ENCODE results near the gene EBLN2.

The EBLN2 gene

DNA sequence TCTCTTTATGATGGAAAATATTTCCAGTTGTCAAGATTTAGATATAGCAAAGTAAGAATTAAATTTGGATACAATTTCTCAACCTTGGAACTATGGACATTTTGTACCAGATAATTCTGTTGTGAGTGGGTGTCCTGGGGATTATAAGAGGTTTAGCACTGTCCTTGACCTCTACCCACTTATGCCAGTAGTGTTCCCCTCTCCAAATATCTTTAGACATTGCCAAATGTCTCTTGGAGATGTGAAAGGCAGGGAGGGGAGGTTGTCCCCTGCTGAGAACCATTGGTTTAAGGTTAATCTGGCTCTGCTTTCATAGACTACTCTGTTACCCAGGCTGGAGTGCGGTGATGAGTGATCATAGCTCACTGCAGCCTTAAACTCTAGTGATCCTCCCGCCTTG lies at the start of gene EBLN2:
EBLN2 (plus strand) TSS at position 244 of the 400 bp plus-strand sequence. CDS start 423 bp downstream, outside the sequence.
- Histone ChIP-seq H3K4me1 (ENCODE audit: control insufficient read depth, insufficient read depth, low read length) (no peaks in the 10 kb centered on the region), H3K4me3 (ENCODE audit: low read depth, low read length) (no peak within 1 kb of the TSS), H3K9me3 (ENCODE audit: control insufficient read depth, insufficient read depth, low read length) (no peaks in the 10 kb centered on the region), H3K36me3 (ENCODE audit: control insufficient read depth, insufficient read depth, low read length) (peaks cover 16% of the 10 kb centered on the region), H3K9ac (ENCODE audit: low read depth, low read length) (no peak within 1 kb of the TSS), H3K27me3 (ENCODE audit: control insufficient read depth, insufficient read depth, low read length) (no peaks in the 10 kb centered on the region)

DNA sequence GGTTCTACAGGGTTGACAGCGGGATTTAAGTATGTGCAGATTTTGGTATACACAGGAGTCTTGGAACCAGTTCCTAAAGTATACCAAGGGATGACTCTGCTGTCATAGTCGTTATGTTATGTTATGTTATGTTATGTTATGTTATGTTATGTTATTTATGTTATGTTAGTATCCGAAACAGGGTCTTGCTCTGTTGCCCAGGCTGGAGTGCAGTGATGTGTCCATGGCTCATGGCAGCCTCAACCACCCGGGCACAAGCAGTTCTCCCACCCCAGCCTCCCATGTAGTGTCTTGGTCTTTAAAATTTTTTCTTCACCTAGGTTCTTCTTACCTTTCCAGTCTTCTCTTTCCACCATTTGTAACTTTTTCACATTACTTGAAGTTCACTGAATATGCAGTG lies 43.2 kb upstream of the EBLN2 start:
- H3K4me3 ChIP-seq (ENCODE audit: low read depth, low read length) = no peak overlapping the region
- H3K4me1 ChIP-seq (ENCODE audit: control insufficient read depth, insufficient read depth, low read length) = peaks cover 3% of the 10 kb centered on the region
- H3K36me3 ChIP-seq (ENCODE audit: control insufficient read depth, insufficient read depth, low read length) = no peaks in the 10 kb centered on the region
- no peak overlapping the region for H3K9ac ChIP-seq (ENCODE audit: low read depth, low read length)
- no peaks in the 10 kb centered on the region for H3K9me3 ChIP-seq (ENCODE audit: control insufficient read depth, insufficient read depth, low read length)
- no peaks in the 10 kb centered on the region for H3K27me3 ChIP-seq (ENCODE audit: control insufficient read depth, insufficient read depth, low read length)

DNA sequence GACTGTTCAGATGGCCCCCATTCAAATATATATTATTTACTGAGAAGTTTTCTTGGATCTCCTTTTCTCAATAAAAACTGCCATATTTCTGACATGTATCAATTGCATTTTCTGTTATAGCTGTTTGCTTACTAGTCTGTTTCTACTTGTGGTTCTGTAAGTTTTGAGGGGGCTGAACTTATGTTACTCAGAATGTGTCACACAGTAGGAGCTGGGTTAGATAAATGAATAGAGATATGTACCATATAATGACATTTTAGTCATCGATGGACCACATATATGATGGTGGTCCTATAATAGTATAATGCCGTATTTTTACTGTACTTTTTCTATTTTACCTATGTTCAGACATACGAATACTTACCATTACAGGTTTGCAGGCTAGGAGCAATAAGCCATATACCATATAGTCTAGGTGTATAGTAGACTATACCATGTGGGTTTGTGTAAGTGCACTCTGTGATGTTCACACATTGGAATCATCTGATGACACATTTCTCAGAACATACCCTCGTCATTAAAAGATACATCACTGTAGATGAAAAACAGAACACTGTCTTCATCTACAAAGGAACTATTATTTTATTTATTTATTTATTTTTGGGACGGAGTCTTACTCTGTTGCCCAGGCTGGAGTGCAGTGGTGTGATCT lies 42.5 kb upstream of the EBLN2 start:
- H3K36me3 ChIP-seq (ENCODE audit: control insufficient read depth, insufficient read depth, low read length) = no peaks in the 10 kb centered on the region

GRCh38 chr3:73021301-73021835 lies 40.1 kb upstream of the EBLN2 start:
- Histone ChIP-seq H3K9ac (ENCODE audit: low read depth, low read length) (no peak overlapping the region), H3K27me3 (ENCODE audit: control insufficient read depth, insufficient read depth, low read length) (no peaks in the 10 kb centered on the region), H3K9me3 (ENCODE audit: control insufficient read depth, insufficient read depth, low read length) (no peaks in the 10 kb centered on the region), H3K4me3 (ENCODE audit: low read depth, low read length) (no peak overlapping the region), H3K36me3 (ENCODE audit: control insufficient read depth, insufficient read depth, low read length) (no peaks in the 10 kb centered on the region), H3K4me1 (ENCODE audit: control insufficient read depth, insufficient read depth, low read length) (peaks cover 13% of the 10 kb centered on the region)

More for the DNA sequence above, 42.5 kb upstream of the EBLN2 start:
- H3K4me1 ChIP-seq (ENCODE audit: control insufficient read depth, insufficient read depth, low read length) = peaks cover 7% of the 10 kb centered on the region
- H3K9ac ChIP-seq (ENCODE audit: low read depth, low read length) = no peak overlapping the region
- no peaks in the 10 kb centered on the region for H3K9me3 ChIP-seq (ENCODE audit: control insufficient read depth, insufficient read depth, low read length)
- no peaks in the 10 kb centered on the region for H3K27me3 ChIP-seq (ENCODE audit: control insufficient read depth, insufficient read depth, low read length)
- no peak overlapping the region for H3K4me3 ChIP-seq (ENCODE audit: low read depth, low read length)

DNA sequence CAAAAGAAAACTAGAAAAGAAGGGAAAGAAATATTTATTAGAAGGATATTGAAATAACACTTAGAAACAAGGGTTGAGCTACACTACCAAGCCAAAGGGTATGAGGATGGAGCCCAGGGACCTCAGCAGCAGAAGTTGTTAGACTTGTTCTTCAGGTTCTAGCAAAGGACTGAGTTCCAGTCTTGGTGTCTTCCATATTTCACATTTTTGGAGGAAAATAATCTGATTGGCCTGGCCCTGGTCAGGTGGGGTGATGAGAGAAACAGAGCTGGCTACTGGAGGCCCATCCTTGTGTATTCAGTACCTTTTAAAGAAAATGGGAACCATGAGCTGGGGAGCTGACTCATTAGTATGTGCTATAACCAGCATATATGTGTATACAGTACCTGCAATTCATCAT lies 36.6 kb upstream of the EBLN2 start:
- no peak overlapping the region for H3K9ac ChIP-seq (ENCODE audit: low read depth, low read length)
- no peaks in the 10 kb centered on the region for H3K36me3 ChIP-seq (ENCODE audit: control insufficient read depth, insufficient read depth, low read length)
- H3K27me3 ChIP-seq (ENCODE audit: control insufficient read depth, insufficient read depth, low read length) = no peaks in the 10 kb centered on the region
- peaks cover 12% of the 10 kb centered on the region for H3K4me1 ChIP-seq (ENCODE audit: control insufficient read depth, insufficient read depth, low read length)
- no peaks in the 10 kb centered on the region for H3K9me3 ChIP-seq (ENCODE audit: control insufficient read depth, insufficient read depth, low read length)
- no peak overlapping the region for H3K4me3 ChIP-seq (ENCODE audit: low read depth, low read length)

DNA sequence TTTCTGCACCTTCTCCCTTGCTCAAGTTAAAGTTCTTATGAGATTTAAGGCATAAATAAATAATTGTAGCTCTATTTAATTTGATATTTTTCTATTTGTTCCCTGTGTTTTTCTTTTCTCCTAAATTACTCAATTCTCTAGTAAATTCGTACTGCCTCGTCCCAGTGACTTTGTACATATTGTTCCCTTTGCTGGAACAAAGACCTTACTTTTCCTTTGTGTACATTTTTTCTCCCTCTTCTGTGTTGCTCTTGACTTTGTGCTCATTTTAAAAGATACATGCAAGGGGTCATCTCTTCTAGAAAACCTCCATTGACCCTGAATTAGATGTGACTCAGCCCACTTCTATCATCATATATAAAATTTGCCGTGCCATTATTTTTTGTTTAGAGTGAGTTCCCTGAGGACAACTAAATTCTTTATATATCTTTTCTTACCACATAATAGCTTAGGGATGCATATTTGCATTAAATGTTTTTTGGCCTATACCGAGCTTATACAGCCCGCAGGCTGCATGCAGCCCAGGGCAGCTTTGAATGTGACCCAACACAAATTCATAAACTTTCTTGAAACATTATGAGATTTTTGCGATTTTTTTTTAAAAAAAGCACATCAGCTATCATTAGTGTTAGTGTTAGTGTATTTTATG lies 35.2 kb upstream of the EBLN2 start:
- Histone ChIP-seq H3K4me1 (ENCODE audit: control insufficient read depth, insufficient read depth, low read length) (peaks cover 10% of the 10 kb centered on the region), H3K9ac (ENCODE audit: low read depth, low read length) (no peak overlapping the region), H3K36me3 (ENCODE audit: control insufficient read depth, insufficient read depth, low read length) (no peaks in the 10 kb centered on the region), H3K27me3 (ENCODE audit: control insufficient read depth, insufficient read depth, low read length) (no peaks in the 10 kb centered on the region), H3K9me3 (ENCODE audit: control insufficient read depth, insufficient read depth, low read length) (no peaks in the 10 kb centered on the region), H3K4me3 (ENCODE audit: low read depth, low read length) (no peak overlapping the region)

DNA sequence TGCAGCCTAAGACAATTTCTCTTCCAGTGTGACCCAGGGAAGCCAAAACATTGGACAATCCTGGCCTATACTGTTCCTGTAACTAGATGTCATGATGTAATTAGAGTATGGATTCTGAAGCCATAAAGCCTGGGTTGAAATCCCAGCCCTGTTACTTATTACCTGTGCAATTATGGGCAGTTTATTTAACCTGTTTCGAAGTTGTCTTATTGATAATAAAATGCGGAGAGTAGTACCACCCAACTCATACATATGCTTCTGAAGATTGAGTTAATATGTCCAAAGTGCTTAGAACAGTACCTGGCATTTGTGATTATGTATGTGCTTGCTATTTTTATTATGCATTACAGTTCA lies 34.7 kb upstream of the EBLN2 start:
- peaks cover 12% of the 10 kb centered on the region for H3K4me1 ChIP-seq (ENCODE audit: control insufficient read depth, insufficient read depth, low read length)
- no peaks in the 10 kb centered on the region for H3K36me3 ChIP-seq (ENCODE audit: control insufficient read depth, insufficient read depth, low read length)
- H3K27me3 ChIP-seq (ENCODE audit: control insufficient read depth, insufficient read depth, low read length) = no peaks in the 10 kb centered on the region
- H3K4me3 ChIP-seq (ENCODE audit: low read depth, low read length) = no peak overlapping the region
- H3K9me3 ChIP-seq (ENCODE audit: control insufficient read depth, insufficient read depth, low read length) = no peaks in the 10 kb centered on the region
- H3K9ac ChIP-seq (ENCODE audit: low read depth, low read length) = no peak overlapping the region

- H3K4me1 ChIP-seq (ENCODE audit: control insufficient read depth, insufficient read depth, low read length) = peaks cover 10% of the 10 kb centered on the region
- H3K9ac ChIP-seq (ENCODE audit: low read depth, low read length) = no peak overlapping the region
- H3K27me3 ChIP-seq (ENCODE audit: control insufficient read depth, insufficient read depth, low read length) = no peaks in the 10 kb centered on the region
- no peaks in the 10 kb centered on the region for H3K9me3 ChIP-seq (ENCODE audit: control insufficient read depth, insufficient read depth, low read length)
- H3K4me3 ChIP-seq (ENCODE audit: low read depth, low read length) = no peak overlapping the region
- no peaks in the 10 kb centered on the region for H3K36me3 ChIP-seq (ENCODE audit: control insufficient read depth, insufficient read depth, low read length)
Measured at GRCh38 chr3:73028803-73029202, 32.7 kb upstream of the EBLN2 start.

GRCh38 chr3:73029321-73029796 lies 32.1 kb upstream of the EBLN2 start:
- H3K27me3 ChIP-seq (ENCODE audit: control insufficient read depth, insufficient read depth, low read length) = no peaks in the 10 kb centered on the region
- H3K4me3 ChIP-seq (ENCODE audit: low read depth, low read length) = no peak overlapping the region
- peaks cover 10% of the 10 kb centered on the region for H3K4me1 ChIP-seq (ENCODE audit: control insufficient read depth, insufficient read depth, low read length)
- H3K9me3 ChIP-seq (ENCODE audit: control insufficient read depth, insufficient read depth, low read length) = no peaks in the 10 kb centered on the region
- no peak overlapping the region for H3K9ac ChIP-seq (ENCODE audit: low read depth, low read length)
- H3K36me3 ChIP-seq (ENCODE audit: control insufficient read depth, insufficient read depth, low read length) = no peaks in the 10 kb centered on the region

DNA sequence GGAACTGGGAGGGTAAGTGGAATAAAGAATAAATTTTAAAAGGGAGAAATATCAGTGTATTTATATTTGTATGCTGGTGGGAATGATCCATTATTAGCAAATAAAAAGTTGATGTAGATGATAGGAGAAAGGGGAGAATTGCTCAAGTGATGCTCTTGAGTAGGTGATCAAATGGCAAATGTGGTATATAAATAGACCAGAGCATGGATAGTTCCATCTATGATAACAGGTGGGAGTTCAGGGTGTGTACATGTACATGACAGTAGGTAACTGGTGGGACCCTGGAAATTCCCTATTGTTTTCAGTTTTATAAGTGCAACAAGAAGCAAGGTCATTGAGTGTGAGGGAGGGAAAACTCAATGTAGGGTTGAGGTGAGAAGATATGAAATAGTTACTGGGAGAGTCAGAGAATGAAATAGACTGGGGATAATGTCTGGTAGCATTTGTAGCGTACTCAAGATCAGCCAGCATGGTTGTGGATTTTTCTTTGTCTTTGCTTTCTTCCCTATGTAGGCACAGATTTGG lies 31.3 kb upstream of the EBLN2 start:
- no peaks in the 10 kb centered on the region for H3K27me3 ChIP-seq (ENCODE audit: control insufficient read depth, insufficient read depth, low read length)
- no peaks in the 10 kb centered on the region for H3K36me3 ChIP-seq (ENCODE audit: control insufficient read depth, insufficient read depth, low read length)
- H3K4me1 ChIP-seq (ENCODE audit: control insufficient read depth, insufficient read depth, low read length) = peaks cover 3% of the 10 kb centered on the region
- no peak overlapping the region for H3K4me3 ChIP-seq (ENCODE audit: low read depth, low read length)
- H3K9me3 ChIP-seq (ENCODE audit: control insufficient read depth, insufficient read depth, low read length) = no peaks in the 10 kb centered on the region
- no peak overlapping the region for H3K9ac ChIP-seq (ENCODE audit: low read depth, low read length)

GRCh38 chr3:73031573-73032103 lies 29.8 kb upstream of the EBLN2 start:
- Histone ChIP-seq H3K36me3 (ENCODE audit: control insufficient read depth, insufficient read depth, low read length) (no peaks in the 10 kb centered on the region), H3K4me3 (ENCODE audit: low read depth, low read length) (no peak overlapping the region), H3K4me1 (ENCODE audit: control insufficient read depth, insufficient read depth, low read length) (peaks cover 6% of the 10 kb centered on the region)

More at GRCh38 chr3:73031573-73032103, 29.8 kb upstream of the EBLN2 start:
- Histone ChIP-seq H3K9ac (ENCODE audit: low read depth, low read length) (no peak overlapping the region), H3K9me3 (ENCODE audit: control insufficient read depth, insufficient read depth, low read length) (no peaks in the 10 kb centered on the region), H3K27me3 (ENCODE audit: control insufficient read depth, insufficient read depth, low read length) (no peaks in the 10 kb centered on the region)
